Esophagus muscularis mucosa (tissue), 4 donors: Measurements from ENCODE around the gene ADAD2. TPM values are rescaled to one million over a fixed set of nuclear protein-coding genes. Genes with fewer than 3 reads are reported as not detected.

Experiments used
- DNase-seq: peaks from one replicate; pipeline ENCODE4 v3.0.0-alpha.2; 2017; ENCODE audit errors: extremely low spot score
- H3K27ac ChIP-seq, 4 donors: fragments of 200-600 bp; sonication (generic); replicated peaks in 1 of 4; 1 replicate in 3 of 4; 2 replicates in 1 of 4; pipeline ENCODE4 v1.5.1; 2016 to 2019; ENCODE audit warnings: mild to moderate bottlenecking in 1 of 4
- H3K27me3 ChIP-seq, 4 donors: fragments of 200-600 bp; sonication (generic); one replicate each; pipeline versions ENCODE4 v1.5.1 to v1.6.0; 2016 to 2019
- H3K36me3 ChIP-seq, 4 donors: fragments of 200-600 bp; sonication (generic); one replicate each; pipeline ENCODE4 v1.5.1; 2016 to 2019
- H3K4me1 ChIP-seq, 4 donors: fragments of 200-600 bp; sonication (generic); one replicate each; pipeline ENCODE4 v1.5.1; 2016 to 2019
- H3K4me3 ChIP-seq, 4 donors: fragments of 200-600 bp; sonication (generic); 1 replicate in 2 of 4; 2 replicates in 2 of 4; pipeline ENCODE4 v1.5.1; 2016 to 2019; ENCODE audit warnings: mild to moderate bottlenecking in 4 of 4, moderate library complexity in 1 of 4
- H3K9me3 ChIP-seq, 4 donors: fragments of 200-600 bp; sonication (generic); 1 replicate in 3 of 4; 2 replicates in 1 of 4; pipeline ENCODE4 v1.5.1; 2016 to 2019
- EP300 ChIP-seq: sonication (generic); formaldehyde crosslinking; IDR thresholded peaks from one replicate; pipeline ENCODE4 v1.6.1; 2017; ENCODE audit warnings: antibody characterized with exemption
- POLR2A ChIP-seq: fragments of 450-650 bp; IDR thresholded peaks from one replicate; pipeline ENCODE4 v1.6.1; 2017; ENCODE audit warnings: antibody characterized with exemption, moderate library complexity, mild to moderate bottlenecking, low read depth
- POLR2AphosphoS5 ChIP-seq, 2 donors: sonication (generic); formaldehyde crosslinking; IDR thresholded peaks; one replicate each; pipeline ENCODE4 v1.6.1; 2017; ENCODE audit warnings: antibody characterized with exemption in 2 of 2
- WGBS: methylation state at CpG from one replicate; pipeline ENCODE4 v1.1.5; 2018; 5-methylcytosine and 5-hydroxymethylcytosine counted together
- intact Hi-C: fragments of 100-400 bp; cut with DNase I; formaldehyde crosslinking; loops from one replicate; pipeline ENCODE4 v1.15.1; 2023
- total RNA-seq, 4 donors: library from RNA; depleted of rRNA; stranded (reverse); fragments of >200 nt; gene quantifications; one replicate each; pipeline versions ENCODE4 v1.1.0 to v1.2.1, GENCODE V29; 2016
- TF ChIP-seq, protein P1 (sequence below), 3 experiments: fragments of 200-600 bp in 2 of 3; fragments of 450-650 bp in 1 of 3; sonication (generic) in 2 of 3; IDR thresholded peaks; one replicate each; pipeline ENCODE4 v1.5.1; 2017 to 2019; ENCODE audit warnings: antibody characterized with exemption in 3 of 3, mild to moderate bottlenecking in 2 of 3, moderate library complexity in 1 of 3

Gene ADAD2
- total RNA-seq, 4 donors from 2014 or later, result 0.42 to 0.83 (median 0.80) TPM; not detected in 1

- no peak for TF ChIP-seq POLR2A
- Histone ChIP-seq H3K27ac (no peak overlapping the region), H3K9me3 (no peaks in the 10 kb centered on the region), H3K36me3 (no peaks in the 10 kb centered on the region), H3K4me1 (no peaks in the 10 kb centered on the region), H3K27me3 (peaks cover 0 to 34% (median 5%) of the 10 kb centered on the region in 4 donors), H3K4me3 (no peak overlapping the region)
- DNase-seq, result no peak
- intact Hi-C loops, result no loop called here
- 85% methylated on average over 3 of the region's 3 CpGs for WGBS
Observed at GRCh38 chr16:84161801-84162200, 29.2 kb upstream of the ADAD2 start.

DNA sequence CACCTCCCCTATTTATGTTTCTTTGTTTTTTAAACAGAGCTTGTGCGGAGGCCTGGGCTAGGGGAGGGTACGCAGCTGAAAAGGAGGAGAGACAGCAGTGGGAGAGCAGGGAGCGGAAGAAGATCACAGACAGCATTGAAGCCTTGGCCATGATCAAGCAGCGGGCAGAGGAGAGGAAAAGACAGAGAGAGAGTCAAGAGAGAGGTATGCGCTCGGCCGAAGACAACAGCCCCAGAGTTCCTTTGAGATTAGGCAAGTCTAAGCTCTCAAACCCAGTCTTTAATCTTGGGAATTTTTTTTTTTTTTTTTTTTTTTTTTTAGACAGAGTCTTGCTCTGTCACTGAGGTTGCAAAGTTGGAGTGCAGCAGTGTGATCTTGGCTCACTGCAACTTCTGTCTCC is 25.2 kb upstream of the ADAD2 start:
- H3K36me3 ChIP-seq, result no peaks in the 10 kb centered on the region
- no peaks in the 10 kb centered on the region for H3K4me1 ChIP-seq
- H3K27me3 ChIP-seq, result peaks cover 0 to 44% (median 3%) of the 10 kb centered on the region in 4 donors
- no peak overlapping the region for H3K27ac ChIP-seq
- no peak for DNase-seq
- H3K4me3 ChIP-seq, result no peak overlapping the region
- no peak for TF ChIP-seq POLR2AphosphoS5 (IDR thresholded peaks at IDR 0.05)
- no peak for TF ChIP-seq EP300
- TF ChIP-seq POLR2A, result no peak
- TF ChIP-seq, protein P1, sequence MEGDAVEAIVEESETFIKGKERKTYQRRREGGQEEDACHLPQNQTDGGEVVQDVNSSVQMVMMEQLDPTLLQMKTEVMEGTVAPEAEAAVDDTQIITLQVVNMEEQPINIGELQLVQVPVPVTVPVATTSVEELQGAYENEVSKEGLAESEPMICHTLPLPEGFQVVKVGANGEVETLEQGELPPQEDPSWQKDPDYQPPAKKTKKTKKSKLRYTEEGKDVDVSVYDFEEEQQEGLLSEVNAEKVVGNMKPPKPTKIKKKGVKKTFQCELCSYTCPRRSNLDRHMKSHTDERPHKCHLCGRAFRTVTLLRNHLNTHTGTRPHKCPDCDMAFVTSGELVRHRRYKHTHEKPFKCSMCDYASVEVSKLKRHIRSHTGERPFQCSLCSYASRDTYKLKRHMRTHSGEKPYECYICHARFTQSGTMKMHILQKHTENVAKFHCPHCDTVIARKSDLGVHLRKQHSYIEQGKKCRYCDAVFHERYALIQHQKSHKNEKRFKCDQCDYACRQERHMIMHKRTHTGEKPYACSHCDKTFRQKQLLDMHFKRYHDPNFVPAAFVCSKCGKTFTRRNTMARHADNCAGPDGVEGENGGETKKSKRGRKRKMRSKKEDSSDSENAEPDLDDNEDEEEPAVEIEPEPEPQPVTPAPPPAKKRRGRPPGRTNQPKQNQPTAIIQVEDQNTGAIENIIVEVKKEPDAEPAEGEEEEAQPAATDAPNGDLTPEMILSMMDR (IDR thresholded peaks at IDR 0.05), result no peak
- H3K9me3 ChIP-seq, result no peaks in the 10 kb centered on the region
- WGBS, result 86% methylated on average over 7 of the region's 7 CpGs
- intact Hi-C loops, result no loop called here

GRCh38 chr16:84166796-84167695 is 23.9 kb upstream of the ADAD2 start:
- no peaks in the 10 kb centered on the region for H3K4me1 ChIP-seq
- intact Hi-C loops, result no loop called here
- H3K9me3 ChIP-seq, result no peaks in the 10 kb centered on the region
- H3K4me3 ChIP-seq, result no peak overlapping the region
- no peaks in the 10 kb centered on the region for H3K36me3 ChIP-seq
- 86% methylated on average over 13 of the region's 13 CpGs for WGBS
- H3K27me3 ChIP-seq, result peaks cover 0 to 31% (median 0%) of the 10 kb centered on the region in 4 donors
- DNase-seq, result no peak
- no peak for TF ChIP-seq POLR2AphosphoS5 (IDR thresholded peaks at IDR 0.05)
- TF ChIP-seq, protein P1 (IDR thresholded peaks at IDR 0.05), result no peak
- no peak for TF ChIP-seq POLR2A
- no peak for TF ChIP-seq EP300
- no peak overlapping the region for H3K27ac ChIP-seq

DNA sequence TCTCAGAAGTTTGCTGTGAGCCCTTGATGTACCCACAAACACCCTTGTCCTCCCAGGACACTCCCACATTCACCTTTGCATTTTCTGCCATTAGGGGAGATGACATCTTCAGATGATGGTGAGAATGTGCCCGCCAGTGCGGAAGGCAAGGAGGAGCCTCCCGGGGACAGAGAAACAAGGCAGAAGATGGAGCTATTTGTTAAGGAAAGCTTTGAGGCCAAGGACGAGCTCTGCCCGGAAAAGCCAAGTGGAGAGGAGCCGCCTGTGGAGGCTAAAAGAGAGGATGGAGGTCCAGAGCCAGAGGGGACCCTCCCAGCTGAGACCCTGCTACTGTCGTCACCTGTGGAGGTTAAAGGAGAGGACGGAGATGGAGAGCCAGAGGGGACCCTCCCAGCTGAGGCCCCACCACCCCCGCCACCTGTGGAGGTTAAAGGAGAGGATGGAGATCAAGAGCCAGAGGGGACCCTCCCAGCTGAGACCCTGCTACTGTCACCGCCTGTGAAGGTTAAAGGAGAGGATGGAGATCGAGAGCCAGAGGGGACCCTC is 21.1 kb upstream of the ADAD2 start:
- peaks cover 0 to 24% (median 0%) of the 10 kb centered on the region in 4 donors for H3K27me3 ChIP-seq
- H3K9me3 ChIP-seq, result no peaks in the 10 kb centered on the region
- TF ChIP-seq EP300 (no peak), POLR2AphosphoS5 (IDR thresholded peaks at IDR 0.05) (no peak), POLR2A (no peak)
- TF ChIP-seq, protein P1 (IDR thresholded peaks at IDR 0.05), result no peak
- H3K4me1 ChIP-seq, result peaks cover 0 to 2% (median 0%) of the 10 kb centered on the region in 4 donors
- DNase-seq, result no peak
- WGBS, result 69% methylated on average over 10 of the region's 11 CpGs
- H3K4me3 ChIP-seq, result no peak overlapping the region
- no peaks in the 10 kb centered on the region for H3K36me3 ChIP-seq
- no peak overlapping the region for H3K27ac ChIP-seq
- intact Hi-C loops, result no loop called here

DNA sequence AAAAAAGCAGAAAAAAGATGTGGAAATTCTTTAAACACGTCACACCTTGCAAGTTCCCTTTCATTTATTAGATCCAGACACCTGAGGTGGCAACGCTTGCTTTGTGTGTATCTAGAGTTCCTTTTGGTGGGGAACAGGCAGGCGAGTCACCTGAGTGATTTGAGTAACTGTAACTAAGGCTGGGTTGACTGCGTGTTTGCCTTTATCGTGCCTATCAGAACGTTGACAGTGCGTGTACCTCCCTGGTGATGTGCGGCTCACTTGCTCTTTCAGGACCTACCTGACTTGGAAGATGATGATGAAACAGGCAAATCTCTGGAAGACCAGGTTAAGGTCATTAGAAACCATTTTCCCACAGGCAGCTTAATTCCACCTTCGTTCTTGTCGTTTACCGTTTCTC is 16.6 kb upstream of the ADAD2 start:
- H3K27ac ChIP-seq, result no peak overlapping the region
- no peak for DNase-seq
- peaks cover 35 to 41% (median 38%) of the 10 kb centered on the region in 4 donors for H3K4me1 ChIP-seq
- TF ChIP-seq EP300 (no peak), POLR2A (no peak), POLR2AphosphoS5 (IDR thresholded peaks at IDR 0.05) (no peak)
- TF ChIP-seq, protein P1 (IDR thresholded peaks at IDR 0.05), result no peak
- intact Hi-C loops, result no loop called here
- peaks cover 0 to 7% (median 0%) of the 10 kb centered on the region in 4 donors for H3K27me3 ChIP-seq
- WGBS, result 89% methylated on average over 11 of the region's 11 CpGs
- no peak overlapping the region for H3K4me3 ChIP-seq
- H3K9me3 ChIP-seq, result no peaks in the 10 kb centered on the region
- peaks cover 9 to 16% (median 13%) of the 10 kb centered on the region in 4 donors for H3K36me3 ChIP-seq
